Smooth muscle cell of the umbilical artery (primary cell): ENCODE measurements around the gene WDR62. TPM values are rescaled to one million over a fixed set of nuclear protein-coding genes. Genes with fewer than 3 reads are reported as not detected.

Experiments used
- total RNA-seq: library from RNA; depleted of rRNA; stranded (reverse); fragments of >200 nt; gene quantifications from 2 replicates; pipeline ENCODE4 v1.2.3, GENCODE V29; 2014

The WDR62 gene
- total RNA-seq: 0.59 and 4.6 TPM in 2 replicates

DNA sequence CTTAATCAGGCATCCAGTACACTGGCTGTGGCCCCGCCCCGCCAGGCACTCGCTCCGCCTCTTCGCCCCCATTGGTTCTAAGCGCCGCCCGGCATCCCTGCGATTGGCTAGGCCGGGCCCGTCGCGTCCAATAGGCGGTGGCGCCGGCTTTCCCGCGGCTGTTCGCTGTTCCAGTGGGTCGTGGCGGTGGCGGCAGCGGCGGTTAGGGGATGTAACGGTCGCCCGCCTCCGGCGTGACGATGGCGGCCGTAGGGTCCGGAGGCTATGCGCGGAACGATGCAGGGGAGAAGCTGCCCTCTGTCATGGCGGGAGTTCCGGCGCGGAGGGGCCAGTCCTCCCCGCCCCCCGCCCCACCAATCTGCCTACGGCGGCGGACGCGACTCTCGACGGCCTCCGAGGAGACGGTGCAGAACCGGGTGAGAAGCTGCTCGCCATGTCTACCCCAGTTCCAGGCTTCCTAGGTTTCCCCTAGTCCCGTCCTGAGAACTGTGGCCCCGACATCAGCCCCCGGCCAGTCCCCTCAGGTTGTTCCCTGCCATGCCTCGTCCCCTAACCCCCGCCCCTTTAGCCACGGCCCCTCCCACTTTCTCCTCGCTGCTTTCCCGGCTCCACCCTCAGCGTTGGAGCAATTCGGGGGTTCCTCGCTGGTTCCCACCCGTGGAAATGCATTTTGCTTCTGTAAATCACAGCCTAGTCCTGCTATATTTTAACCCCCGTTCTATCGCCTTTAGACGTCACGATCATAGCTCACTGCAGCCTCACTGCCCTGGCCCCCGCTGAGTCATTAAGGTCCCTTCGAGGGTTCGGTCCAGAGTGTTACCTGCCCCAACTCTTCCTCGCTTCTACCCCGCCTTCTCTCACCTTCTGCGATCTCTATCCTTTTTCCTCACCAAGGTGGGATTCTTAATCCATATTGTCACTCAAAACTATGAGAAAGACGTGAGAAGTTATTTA is at the start of gene WDR62:
Gene WDR62 (plus strand): TSS at position 165 of the 954 bp plus-strand sequence. CDS start 75 bp downstream, at position 240.

DNA sequence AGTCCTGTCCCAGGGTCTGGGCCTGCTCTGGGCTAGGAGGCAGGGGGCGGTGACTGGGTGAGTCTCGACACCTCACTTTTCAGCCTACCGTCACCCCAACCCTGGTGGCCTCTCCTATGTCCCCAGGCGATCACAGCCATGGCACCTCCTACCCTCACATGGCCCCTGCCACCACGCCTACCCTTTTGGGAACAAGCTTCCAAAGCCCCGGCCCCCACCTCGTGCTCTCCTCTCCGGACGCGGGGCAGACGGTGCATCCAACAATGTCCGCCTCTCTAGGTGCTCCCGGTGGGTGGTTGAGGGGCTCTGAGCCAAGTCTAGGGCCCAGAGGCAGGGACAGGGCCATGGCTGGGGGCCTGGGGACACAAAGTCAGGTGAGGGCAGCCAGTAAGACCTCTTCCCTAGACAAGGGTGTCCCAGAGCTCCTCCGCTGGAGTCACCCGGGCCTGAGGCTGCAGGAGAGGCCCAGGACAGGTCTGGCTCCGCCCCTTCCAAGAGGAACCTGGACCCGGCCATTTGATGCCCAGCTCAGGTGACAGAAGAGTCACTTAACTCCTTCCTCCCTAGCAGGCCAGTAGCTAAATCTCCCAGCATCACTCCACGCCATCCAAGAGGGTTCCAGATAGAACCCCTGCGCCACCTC is 46.2 kb upstream of the WDR62 start, which contains the start of gene SYNE4:
Gene SYNE4 (minus strand): TSS at position 478 of the 643 bp plus-strand sequence. CDS start 132 bp downstream, at position 346.

GRCh38 chr19:36014012-36014924 is 40.4 kb upstream of the WDR62 start, which contains the start of gene ALKBH6:
ALKBH6 (minus strand) TSS chr19:36014213; CDS start chr19:36013397, 816 bp downstream.

DNA sequence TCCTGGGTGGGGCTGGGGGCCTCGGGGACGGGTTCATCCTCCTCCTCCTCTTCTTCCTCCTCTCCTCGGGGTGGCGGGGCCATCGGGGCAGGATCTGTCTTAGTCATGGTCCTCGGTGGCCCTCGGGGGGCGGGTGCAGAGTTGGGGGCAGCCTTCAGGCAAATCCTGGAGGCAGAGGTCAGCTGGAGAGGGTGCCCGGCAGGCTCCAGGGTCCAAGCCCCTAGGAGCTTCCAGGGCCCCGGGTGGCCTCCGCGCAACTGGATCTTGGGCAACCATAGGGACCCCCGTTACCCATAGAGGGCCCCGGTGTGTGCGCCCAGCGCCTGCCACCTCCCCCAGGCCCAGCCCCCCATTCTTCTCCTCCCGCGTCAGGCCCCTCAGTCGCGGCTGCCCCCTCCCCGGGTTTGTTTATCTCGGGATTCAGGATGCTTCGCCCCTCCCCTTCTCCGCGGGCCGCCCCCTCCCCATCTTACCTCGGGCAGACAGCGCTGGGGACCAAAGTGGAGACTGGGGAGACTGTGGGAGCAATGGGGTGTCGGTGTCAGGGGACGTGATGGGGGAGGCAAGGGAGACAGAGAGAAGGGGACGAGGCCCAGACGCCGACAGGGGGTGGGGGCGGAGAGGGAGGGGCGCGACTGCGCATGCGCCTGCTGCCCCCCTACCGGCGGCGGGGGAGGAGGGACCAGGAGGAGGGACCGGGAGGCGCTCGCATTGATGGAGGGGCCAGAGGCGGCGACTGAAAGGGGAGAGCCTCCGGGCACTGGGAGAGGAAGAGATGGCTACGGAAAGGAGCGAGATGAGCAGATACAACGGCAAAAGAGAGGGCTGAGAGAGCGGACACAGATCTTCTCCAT is 22.2 kb upstream of the WDR62 start, which contains the start of gene CLIP3:
Gene CLIP3 (minus strand): TSS at position 623 of the 854 bp plus-strand sequence. CDS start 516 bp downstream, at position 107.

GRCh38 chr19:36054119-36054732 is 471 bp upstream of the WDR62 start, which contains the start of gene THAP8:
THAP8 (minus strand) TSS chr19:36054285; CDS start chr19:36054217, 68 bp downstream.

DNA sequence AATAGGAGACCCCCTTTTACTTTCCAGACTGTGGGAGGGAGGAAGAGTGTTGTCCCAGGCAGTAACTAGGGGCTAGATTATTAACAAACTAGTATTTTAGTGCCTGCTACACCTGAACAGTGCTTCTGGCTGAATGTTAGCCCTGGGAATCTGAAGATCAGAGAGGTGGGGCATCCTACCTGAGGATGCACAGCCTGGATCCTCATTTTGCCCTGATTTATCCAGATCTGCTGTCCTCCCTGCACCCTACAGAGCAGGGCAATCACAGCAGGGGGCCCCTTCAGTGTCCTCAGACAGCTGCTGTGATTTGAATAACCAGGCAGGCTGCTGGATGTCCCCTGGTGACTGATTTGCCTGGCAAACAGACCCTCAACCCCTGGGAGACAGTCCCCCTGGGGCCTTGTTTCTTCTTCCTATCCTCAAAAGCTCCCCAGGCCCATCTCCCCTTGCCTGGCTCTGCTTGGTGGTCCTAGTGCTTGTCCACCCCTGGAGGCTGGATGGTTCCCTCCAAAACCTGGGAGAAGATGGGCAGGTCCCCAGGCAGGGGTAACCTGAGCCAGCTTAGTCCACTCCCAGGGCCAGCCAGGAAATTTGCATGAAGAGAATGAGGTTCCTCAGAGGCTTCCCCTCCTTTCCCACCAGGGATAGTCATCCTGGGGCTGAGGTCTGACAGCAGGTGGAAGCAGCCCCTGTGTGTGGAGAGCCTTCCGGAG is 55.9 kb downstream of the WDR62 start, which contains the start of gene OVOL3:
Gene OVOL3 (plus strand): TSS at position 657 of the 713 bp plus-strand sequence. CDS start 60 bp downstream, outside the sequence.

DNA sequence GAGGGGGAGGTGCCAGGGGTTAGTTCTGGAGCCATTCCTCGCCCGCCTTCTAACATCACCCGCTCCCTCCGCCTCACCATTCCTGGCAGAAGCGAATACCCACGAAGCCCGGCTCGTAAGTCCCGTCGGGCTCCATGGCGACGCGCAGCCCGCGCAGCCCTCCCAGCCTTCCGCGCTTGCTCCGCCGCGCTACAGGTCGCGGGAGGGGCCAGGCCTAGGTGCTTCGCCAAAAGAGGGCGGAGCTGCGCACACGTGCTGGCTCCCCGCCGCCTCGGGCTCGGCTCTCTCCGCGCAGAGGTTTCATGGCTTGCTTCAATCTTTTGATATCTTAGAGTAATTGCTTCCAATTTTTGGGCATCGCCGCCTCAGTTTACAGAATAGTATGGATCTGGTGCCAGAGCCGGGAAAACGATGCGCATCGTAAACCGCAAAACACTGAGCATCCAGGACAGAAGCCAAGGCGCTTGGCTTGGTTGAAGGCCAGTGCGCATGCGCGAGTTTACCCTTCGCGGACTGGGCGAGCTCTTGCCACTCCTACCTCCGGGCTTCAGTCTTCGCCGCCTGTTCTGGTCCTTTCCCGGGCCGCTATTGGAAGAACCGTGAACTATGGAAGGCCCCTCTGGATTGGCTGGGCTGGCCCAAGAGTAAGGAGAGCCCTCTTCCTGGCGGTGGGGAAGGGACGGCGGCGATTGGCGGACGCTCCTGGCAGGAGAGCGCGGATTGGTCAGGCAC is 60.2 kb downstream of the WDR62 start, which contains the start of gene POLR2I:
Gene POLR2I (minus strand): TSS at position 155 of the 732 bp plus-strand sequence. CDS start 19 bp downstream, at position 136.

DNA sequence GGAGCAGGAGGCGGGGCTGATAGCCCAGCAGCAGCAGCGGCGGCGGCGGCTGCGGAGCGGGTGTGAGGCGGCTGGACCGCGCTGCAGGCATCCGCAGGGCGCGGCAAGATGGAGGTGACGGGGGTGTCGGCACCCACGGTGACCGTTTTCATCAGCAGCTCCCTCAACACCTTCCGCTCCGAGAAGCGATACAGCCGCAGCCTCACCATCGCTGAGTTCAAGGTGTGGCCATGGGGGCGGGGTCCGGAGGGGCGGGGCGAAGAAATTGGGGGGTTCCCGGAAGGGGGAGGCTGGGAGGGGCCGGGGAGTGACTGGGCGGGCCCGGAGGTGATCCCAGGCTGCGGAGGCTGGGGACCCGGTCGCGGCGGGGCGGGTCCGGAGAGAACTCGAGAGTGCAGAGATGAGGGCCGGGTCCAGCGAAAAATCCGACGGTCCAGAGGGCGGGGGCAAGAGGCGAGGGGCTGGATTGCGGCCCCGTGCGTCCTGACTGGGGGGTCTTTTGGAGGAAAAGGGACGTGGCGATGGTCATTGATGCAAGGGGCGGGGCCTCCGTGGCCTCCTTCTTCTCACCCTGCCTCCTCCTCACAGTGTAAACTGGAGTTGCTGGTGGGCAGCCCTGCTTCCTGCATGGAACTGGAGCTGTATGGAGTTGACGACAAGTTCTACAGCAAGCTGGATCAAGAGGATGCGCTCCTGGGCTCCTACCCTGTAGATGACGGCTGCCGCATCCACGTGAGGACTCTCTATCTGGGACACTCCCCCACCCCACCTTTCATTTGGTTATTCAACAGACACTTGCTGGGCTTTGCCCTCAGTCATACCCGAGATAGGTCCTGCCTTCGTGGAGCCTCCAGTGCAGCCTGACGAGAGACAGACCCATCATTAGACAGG is 61.0 kb downstream of the WDR62 start, which contains the start of gene TBCB:
Gene TBCB (plus strand): TSS at position 16 of the 891 bp plus-strand sequence. CDS start 93 bp downstream, at position 109.

GRCh38 chr19:36139473-36140303 is 85.0 kb downstream of the WDR62 start, which contains the start of gene CAPNS1:
CAPNS1 (plus strand) TSS chr19:36140066; CDS start chr19:36141012, 946 bp downstream.

GRCh38 chr19:36152352-36153091 is 97.8 kb downstream of the WDR62 start, which contains the start of gene COX7A1:
COX7A1 (minus strand) TSS chr19:36152447; CDS start chr19:36152407, 40 bp downstream.

Other genes starting within 250 kb of the WDR62 start
- gene PRODH2, start 242.1 kb upstream of the WDR62 start, total RNA-seq: not detected in 2 replicates
- not detected in 2 replicates for gene NPHS1, start 202.4 kb upstream of the WDR62 start, total RNA-seq
- gene KIRREL2, start 198.0 kb upstream of the WDR62 start, total RNA-seq: 0.05 TPM in 1 of 2 replicates, not detected in the other
- gene APLP1, start 186.3 kb upstream of the WDR62 start, total RNA-seq: 15.4 and 15.7 TPM in 2 replicates
- 2.7 and 5.2 TPM in 2 replicates for gene NFKBID, start 154.4 kb upstream of the WDR62 start, total RNA-seq
- 1.2 TPM in 2 replicates for gene HCST, start 152.4 kb upstream of the WDR62 start, total RNA-seq
- not detected in 2 replicates for gene TYROBP, start 146.6 kb upstream of the WDR62 start, total RNA-seq
- 3.6 and 4.2 TPM in 2 replicates for gene LRFN3, start 118.5 kb upstream of the WDR62 start, total RNA-seq
- 8.1 and 11.9 TPM in 2 replicates for gene SDHAF1, start 59.7 kb upstream of the WDR62 start, total RNA-seq
- gene SYNE4, start 46.1 kb upstream of the WDR62 start, total RNA-seq: 0.23 TPM in 1 of 2 replicates, not detected in the other
- 14.6 and 14.7 TPM in 2 replicates for gene ALKBH6, start 40.7 kb upstream of the WDR62 start, total RNA-seq
- gene CLIP3, start 22.0 kb upstream of the WDR62 start, total RNA-seq: 14.3 and 22.8 TPM in 2 replicates
- gene THAP8, start 612 bp upstream of the WDR62 start, total RNA-seq: 1.6 and 3.3 TPM in 2 replicates
- gene OVOL3, start 56.2 kb downstream of the WDR62 start, total RNA-seq: not detected in 2 replicates
- 27.3 and 29.2 TPM in 2 replicates for gene POLR2I, start 60.0 kb downstream of the WDR62 start, total RNA-seq
- 236 and 267 TPM in 2 replicates for gene TBCB, start 60.6 kb downstream of the WDR62 start, total RNA-seq
- 252 and 437 TPM in 2 replicates for gene CAPNS1, start 85.2 kb downstream of the WDR62 start, total RNA-seq
- gene COX7A1, start 97.5 kb downstream of the WDR62 start, total RNA-seq: 4.3 and 14.8 TPM in 2 replicates
- 5.4 and 6.2 TPM in 2 replicates for gene ZNF565, start 159.8 kb downstream of the WDR62 start, total RNA-seq
- gene ZNF146, start 160.2 kb downstream of the WDR62 start, total RNA-seq: 101 and 133 TPM in 2 replicates